GM23338 (cell line): Measurements from ENCODE around the gene UBR2. TPM values are rescaled to one million over a fixed set of nuclear protein-coding genes. Genes with fewer than 3 reads are reported as not detected.
A peak's percentile ranks its signal among the peaks of the same experiment; 100 is the strongest.

ENCODE experiments used
- ATAC-seq: fragments of 200-7000 bp; cut with Tn5 transposase; 3 replicates; pipeline ENCODE4 v1.9.1; 2020
- DNase-seq: peaks from one replicate; pipeline ENCODE4 v3.0.0-alpha.2; 2015; ENCODE audit warnings: low spot score
- H2AFZ ChIP-seq: fragments of 200-600 bp; sonication (generic); 2 replicates; pipeline ENCODE4 v1.8.0; 2016; ENCODE audit warnings: antibody characterized with exemption, mild to moderate bottlenecking, moderate library complexity
- H3F3A ChIP-seq: fragments of 200-600 bp; sonication (generic); replicated peaks from 2 replicates; pipeline ENCODE4 v1.8.0; 2017; ENCODE audit warnings: antibody characterized with exemption, mixed run types, low read depth
- H3K27ac ChIP-seq: fragments of 200-600 bp; sonication (generic); 2 replicates; pipeline ENCODE4 v1.6.1; 2016; ENCODE audit warnings: low read depth
- H3K27me3 ChIP-seq: fragments of 200-600 bp; sonication (generic); 2 replicates; pipeline ENCODE4 v1.8.0; 2016; ENCODE audit warnings: mild to moderate bottlenecking, mixed run types, moderate library complexity; ENCODE audit not compliant: insufficient read depth
- H3K36me3 ChIP-seq: fragments of 200-600 bp; sonication (generic); 2 replicates; pipeline ENCODE4 v1.8.0; 2016; ENCODE audit warnings: mild to moderate bottlenecking; ENCODE audit not compliant: insufficient read depth
- H3K4me1 ChIP-seq: fragments of 200-600 bp; sonication (generic); 2 replicates; pipeline ENCODE4 v1.8.0; 2016; ENCODE audit warnings: mild to moderate bottlenecking, moderate library complexity; ENCODE audit not compliant: insufficient read depth
- H3K4me2 ChIP-seq: fragments of 200-600 bp; sonication (generic); 2 replicates; pipeline ENCODE4 v1.7.1; 2017; ENCODE audit warnings: mixed run types
- H3K4me3 ChIP-seq: fragments of 200-600 bp; sonication (generic); 2 replicates; pipeline ENCODE4 v1.6.1; 2016; ENCODE audit warnings: mixed run types
- H3K79me2 ChIP-seq: fragments of 200-600 bp; sonication (generic); replicated peaks from 2 replicates; pipeline ENCODE4 v1.8.0; 2017; ENCODE audit warnings: mild to moderate bottlenecking; ENCODE audit not compliant: insufficient read depth
- H3K9me2 ChIP-seq: fragments of 200-600 bp; sonication (generic); 2 replicates; pipeline ENCODE4 v1.8.0; 2017; ENCODE audit not compliant: insufficient read depth
- H4K20me1 ChIP-seq: fragments of 200-600 bp; sonication (generic); replicated peaks from 2 replicates; pipeline ENCODE4 v1.8.0; 2017; ENCODE audit warnings: mild to moderate bottlenecking; ENCODE audit not compliant: insufficient read depth
- H3K27ac Mint-ChIP-seq: 2 replicates; pipeline ENCODE4 v1.8.0; 2020; ENCODE audit warnings: inconsistent platforms, mild to moderate bottlenecking, moderate library complexity, mixed read lengths
- H3K27me3 Mint-ChIP-seq: 3 replicates; pipeline ENCODE4 v1.8.0; 2022; ENCODE audit warnings: low read depth, mild to moderate bottlenecking, moderate library complexity, mixed read lengths, inconsistent platforms; ENCODE audit not compliant: insufficient read depth, poor library complexity
- H3K36me3 Mint-ChIP-seq: 3 replicates; pipeline ENCODE4 v1.8.0; 2021; ENCODE audit warnings: low read depth, mild to moderate bottlenecking, inconsistent platforms, moderate library complexity, mixed read lengths
- H3K4me1 Mint-ChIP-seq: 3 replicates; pipeline ENCODE4 v1.8.0; 2020; ENCODE audit warnings: mild to moderate bottlenecking, inconsistent platforms, mixed read lengths
- H3K4me3 Mint-ChIP-seq: 3 replicates; pipeline ENCODE4 v1.8.0; 2021; ENCODE audit warnings: moderate library complexity, mild to moderate bottlenecking, inconsistent platforms, mixed read lengths
- H3K9me3 Mint-ChIP-seq: 3 replicates; pipeline ENCODE4 v1.8.0; 2020; ENCODE audit warnings: moderate library complexity, mild to moderate bottlenecking, inconsistent platforms, mixed read lengths
- CTCF ChIP-seq, 2 experiments: fragments of 200-600 bp in 1 of 2; sonication (generic) in 1 of 2; conservative IDR thresholded peaks; 2 replicates each; pipeline versions ENCODE4 v1.5.1 to v1.6.1; 2016 to 2017; ENCODE audit warnings: antibody characterized with exemption in 2 of 2, low read depth in 2 of 2, mild to moderate bottlenecking in 2 of 2, moderate library complexity in 1 of 2
- EZH2 ChIP-seq: fragments of 200-600 bp; sonication (generic); IDR thresholded peaks from one replicate; pipeline ENCODE4 v1.8.0; 2017; ENCODE audit warnings: antibody characterized with exemption, mild to moderate bottlenecking, low read depth; ENCODE audit not compliant: unreplicated experiment
- EZH2phosphoT487 ChIP-seq: fragments of 200-600 bp; sonication (generic); IDR thresholded peaks from one replicate; pipeline ENCODE4 v1.8.1; 2018; ENCODE audit warnings: antibody characterized with exemption; ENCODE audit not compliant: unreplicated experiment
- JUNB ChIP-seq: IDR thresholded peaks from one replicate; pipeline ENCODE4 v1.6.1; 2016; ENCODE audit warnings: antibody characterized with exemption; ENCODE audit not compliant: unreplicated experiment
- REST ChIP-seq: IDR thresholded peaks from one replicate; pipeline ENCODE4 v1.6.1; 2018; ENCODE audit warnings: antibody characterized with exemption; ENCODE audit not compliant: unreplicated experiment
- STAT1 ChIP-seq: IDR thresholded peaks from one replicate; pipeline ENCODE4 v1.6.1; 2016; ENCODE audit warnings: antibody characterized with exemption; ENCODE audit not compliant: unreplicated experiment
- ZNF114 ChIP-seq: fragments of 250-450 bp; sonication (Bioruptor Pico); IDR thresholded peaks from 2 replicates; pipeline ENCODE4 v1.5.0; 2020; ENCODE audit warnings: mild to moderate bottlenecking, moderate library complexity
- ZNF331 ChIP-seq: fragments of 250-450 bp; sonication (Bioruptor Pico); IDR thresholded peaks from 2 replicates; pipeline ENCODE4 v1.5.0; 2020; ENCODE audit warnings: low read depth, mild to moderate bottlenecking, moderate library complexity
- ZNF462 ChIP-seq: fragments of 250-450 bp; sonication (Bioruptor Pico); IDR thresholded peaks from 2 replicates; pipeline ENCODE4 v1.5.0; 2020; ENCODE audit warnings: mild to moderate bottlenecking, moderate library complexity
- polyA plus RNA-seq: library from polyadenylated mRNA; unstranded; fragments of >200 nt; fragmentation: Nextera tagmentation; extraction: Ambion mirVana; gene quantifications from 2 replicates; pipeline ENCODE4 v1.2.1, GENCODE V29; 2016
- total RNA-seq: library from RNA; depleted of rRNA; stranded (reverse); fragments of >200 nt; shearing (Covaris generic); gene quantifications from 2 replicates; pipeline ENCODE4 v1.2.3, GENCODE V29; 2014

The UBR2 gene
- total and polyA plus RNA-seq, 2 experiments from 2014 or later: 6.7 to 21.2 TPM

GRCh38 chr6:42627044-42627443 lies 63.2 kb downstream of the UBR2 start:
- no peak overlapping the region for H2AFZ ChIP-seq
- H3K36me3 ChIP-seq: peaks cover 4% of the 10 kb centered on the region; the same call in 1 of the 2 replicates
- Mint-ChIP-seq H3K4me1 (no peaks in the 10 kb centered on the region), H3K27ac (no peak overlapping the region), H3K9me3 (no peaks in the 10 kb centered on the region; the same call in 1 of the 3 replicates), H3K27me3 (peaks cover 1% of the 10 kb centered on the region), H3K4me3 (no peak overlapping the region), H3K36me3 (peaks cover 31% of the 10 kb centered on the region)
- no peaks in the 10 kb centered on the region for H3F3A ChIP-seq
- ATAC-seq (no peak), DNase-seq (no peak)
- H3K4me1 ChIP-seq: no peaks in the 10 kb centered on the region
- H4K20me1 ChIP-seq: no peaks in the 10 kb centered on the region
- TF ChIP-seq JUNB (no peak), ZNF331 (CRISPR knock-in tag) (no peak), STAT1 (no peak), EZH2 (no peak), ZNF462 (no peak), EZH2phosphoT487 (no peak), ZNF114 (no peak)
- peak overlapping the region; percentile 45; the same call in 1 of the 2 replicates for H3K27ac ChIP-seq
- no peaks in the 10 kb centered on the region for H3K79me2 ChIP-seq
- no peak overlapping the region for H3K4me2 ChIP-seq
- H3K27me3 ChIP-seq: no peaks in the 10 kb centered on the region
- no peak overlapping the region for H3K4me3 ChIP-seq
- no peaks in the 10 kb centered on the region for H3K9me2 ChIP-seq

- Mint-ChIP-seq H3K4me3 (no peak overlapping the region), H3K36me3 (peaks cover 35% of the 10 kb centered on the region), H3K9me3 (no peaks in the 10 kb centered on the region; the same call in 1 of the 3 replicates), H3K27me3 (peaks cover 1% of the 10 kb centered on the region), H3K27ac (peak overlapping the region; percentile 27; the same call in 1 of the 2 replicates), H3K4me1 (no peaks in the 10 kb centered on the region)
- Histone ChIP-seq H3K27ac (peak overlapping the region; percentile 45; the same call in 1 of the 2 replicates), H3K9me2 (no peaks in the 10 kb centered on the region), H3K4me2 (no peak overlapping the region), H4K20me1 (no peaks in the 10 kb centered on the region), H3K4me3 (no peak overlapping the region), H3K27me3 (no peaks in the 10 kb centered on the region), H3F3A (no peaks in the 10 kb centered on the region), H2AFZ (no peak overlapping the region), H3K4me1 (no peaks in the 10 kb centered on the region), H3K79me2 (no peaks in the 10 kb centered on the region), H3K36me3 (peaks cover 8% of the 10 kb centered on the region; the same call in 1 of the 2 replicates)
- DNase-seq (no peak), ATAC-seq (no peak)
- no peak for TF ChIP-seq REST
- TF ChIP-seq EZH2phosphoT487: no peak
- TF ChIP-seq EZH2: no peak
- no peak for TF ChIP-seq CTCF (conservative IDR thresholded peaks at IDR 0.05; ENCODE audit: low read depth in 2 of 2)
These were observed 63.8 kb downstream of the UBR2 start for GRCh38 chr6:42627674-42628073.
